Parietal lobe (tissue), 1 donor: Measurements from ENCODE around the gene HAGH. TPM values are rescaled to one million over a fixed set of nuclear protein-coding genes. Genes with fewer than 3 reads are reported as not detected.

Experiments
- total RNA-seq: library from RNA; depleted of rRNA; stranded (reverse); fragments of >200 nt; gene quantifications from one replicate; pipeline ENCODE4 v1.2.3, GENCODE V29; 2014

The HAGH gene
- total RNA-seq, result 59.5 TPM

DNA sequence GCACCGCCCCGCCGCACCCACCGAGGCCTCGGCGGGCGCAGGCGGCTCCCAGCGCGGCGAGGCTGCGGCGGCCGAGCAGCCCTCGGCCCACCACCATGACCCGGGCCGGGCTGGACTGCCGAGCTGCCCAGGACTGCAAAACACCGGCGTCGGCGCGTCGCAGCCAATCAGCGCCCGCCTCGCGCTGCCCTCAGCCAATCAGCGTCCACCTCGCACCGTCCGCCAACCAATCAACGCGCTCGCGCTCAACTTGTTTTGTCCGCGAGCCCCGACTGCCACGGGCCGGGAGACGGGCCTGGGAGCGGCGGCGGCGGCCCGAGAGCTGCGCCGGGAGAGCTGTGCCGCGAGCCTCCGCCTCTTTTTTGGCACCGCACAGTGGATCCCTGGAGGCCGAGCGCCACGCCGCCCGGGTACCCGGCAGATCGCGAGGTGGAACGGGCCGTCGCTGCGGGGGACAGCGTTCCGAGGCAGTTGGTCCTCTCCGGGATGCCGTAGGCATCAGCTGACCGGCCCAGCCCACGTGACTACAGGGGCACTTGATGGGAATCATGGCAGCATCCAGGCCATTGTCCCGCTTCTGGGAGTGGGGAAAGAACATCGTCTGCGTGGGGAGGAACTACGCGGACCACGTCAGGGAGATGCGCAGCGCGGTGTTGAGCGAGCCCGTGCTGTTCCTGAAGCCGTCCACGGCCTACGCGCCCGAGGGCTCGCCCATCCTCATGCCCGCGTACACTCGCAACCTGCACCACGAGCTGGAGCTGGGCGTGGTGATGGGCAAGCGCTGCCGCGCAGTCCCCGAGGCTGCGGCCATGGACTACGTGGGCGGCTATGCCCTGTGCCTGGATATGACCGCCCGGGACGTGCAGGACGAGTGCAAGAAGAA lies at the start of gene HAGH, which contains the start of gene FAHD1:
HAGH (minus strand) TSS at position 135 of the 883 bp plus-strand sequence; CDS start at position 97, 38 bp downstream.
FAHD1 (plus strand) TSS at position 516 of the 883 bp plus-strand sequence; CDS start at position 549, 33 bp downstream.

DNA sequence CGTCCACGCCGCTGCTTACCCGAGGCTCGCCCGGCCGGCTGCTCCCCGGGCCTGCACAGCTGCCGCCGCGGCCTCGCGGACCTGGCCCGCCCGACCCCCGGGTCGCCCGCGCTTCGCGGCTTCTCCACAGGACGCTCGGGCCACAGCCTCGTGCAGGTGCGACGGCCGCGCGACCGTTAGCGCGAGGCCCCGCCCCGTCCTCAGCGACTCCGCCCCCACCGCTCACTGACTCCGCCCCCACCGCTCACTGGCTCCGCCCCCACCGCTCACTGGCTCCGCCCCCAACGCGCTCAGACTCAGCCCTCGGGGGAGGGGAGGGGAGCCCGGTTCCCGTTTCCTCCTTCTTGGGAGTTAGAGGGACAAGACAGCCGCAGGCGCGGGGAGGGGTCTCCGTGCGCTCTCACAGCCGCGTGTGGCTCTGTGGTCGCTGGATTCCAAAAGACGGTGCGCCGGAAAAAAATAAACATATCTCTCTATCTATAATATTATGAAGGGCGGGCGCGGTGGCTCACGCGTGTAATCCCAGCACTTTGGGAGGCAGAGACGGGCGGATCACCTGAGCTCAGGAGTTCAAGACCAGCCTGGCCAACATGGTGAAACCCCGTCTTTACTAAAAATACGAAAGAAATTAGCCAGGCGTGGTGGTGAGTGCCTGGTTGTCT lies 45.5 kb upstream of the HAGH start, which contains the start of gene MEIOB:
MEIOB (minus strand) TSS at position 191 of the 662 bp plus-strand sequence. CDS start 3,989 bp downstream, outside the sequence.

DNA sequence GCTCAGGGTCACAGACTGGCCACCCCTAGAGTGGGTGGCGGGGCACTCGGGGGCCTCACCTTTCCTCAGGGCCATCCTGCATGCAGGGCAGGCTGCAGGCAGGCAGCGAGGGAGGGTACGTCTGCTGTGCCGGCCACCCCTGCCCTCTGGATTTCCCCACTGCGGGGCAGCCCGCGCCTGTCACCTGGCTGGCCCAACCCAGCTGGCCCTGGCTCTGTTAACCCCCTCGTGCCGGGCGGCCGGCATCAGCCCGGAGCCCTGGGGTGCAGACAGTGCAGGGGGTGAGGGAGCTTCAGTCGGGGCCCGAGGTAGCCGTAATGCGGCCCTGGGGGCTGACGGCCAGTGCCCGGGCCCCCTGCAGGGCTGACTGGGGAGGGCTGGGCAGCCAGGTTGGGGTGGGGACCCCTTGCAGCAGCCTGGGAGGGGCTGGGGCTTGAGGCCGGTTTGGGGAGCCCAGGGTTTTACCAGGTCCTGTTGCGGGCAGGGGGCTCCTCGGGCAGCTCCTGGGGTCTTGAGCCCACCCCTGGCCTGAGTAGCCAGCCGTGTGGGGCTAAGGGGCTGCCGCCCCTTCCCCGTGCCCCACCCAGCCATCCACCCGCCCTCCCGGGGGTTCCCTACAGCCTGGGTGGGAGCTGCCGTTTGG lies 32.9 kb downstream of the HAGH start, which contains the start of gene IGFALS:
IGFALS (minus strand) TSS at position 128 of the 643 bp plus-strand sequence; CDS start at position 75, 53 bp downstream.

GRCh38 chr16:1782408-1783264 lies 44.0 kb downstream of the HAGH start, which contains the start of the genes NUBP2 and SPSB3:
Gene NUBP2 (plus strand): TSS chr16:1782960. CDS start chr16:1783021, 61 bp downstream.
Gene SPSB3 (minus strand): TSS chr16:1782571. CDS start chr16:1781483, 1,088 bp downstream.

DNA sequence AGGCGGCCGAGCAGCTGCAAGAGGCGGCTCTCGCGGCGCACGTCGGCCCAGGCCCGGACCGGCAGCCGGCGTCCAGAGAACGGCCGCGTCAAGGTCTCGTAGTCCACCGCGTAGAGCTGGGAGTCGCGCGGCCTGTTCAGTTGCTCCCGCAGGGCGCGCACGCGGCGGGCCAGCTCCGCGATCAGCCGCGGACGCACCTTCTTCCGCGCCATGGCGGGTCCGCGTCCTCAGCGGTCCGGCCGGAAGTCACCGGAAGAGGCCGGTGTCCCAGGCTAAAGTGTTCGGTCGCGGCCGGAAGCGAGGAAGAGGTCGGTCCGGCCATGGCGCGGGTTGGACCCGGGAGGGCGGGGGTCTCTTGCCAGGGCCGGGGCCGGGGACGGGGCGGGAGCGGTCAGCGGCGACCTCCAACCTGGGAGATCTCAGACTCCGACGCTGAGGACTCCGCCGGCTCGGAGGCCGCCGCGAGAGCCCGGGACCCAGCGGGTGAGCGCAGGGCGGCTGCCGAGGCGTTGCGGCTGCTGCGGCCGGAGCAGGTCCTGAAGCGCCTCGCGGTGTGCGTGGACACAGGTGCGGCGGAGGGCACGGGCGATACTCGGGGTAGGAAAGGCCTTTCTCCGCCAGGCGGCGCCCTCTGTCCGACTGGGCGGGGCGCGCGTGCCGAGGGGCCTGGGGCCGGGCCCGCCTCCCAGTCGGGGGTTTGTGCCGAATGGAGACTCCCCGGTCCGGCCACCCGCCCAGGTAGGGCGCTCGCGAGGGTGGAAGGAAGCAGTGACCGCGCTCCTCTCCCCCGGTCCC lies 53.5 kb downstream of the HAGH start, which contains the start of gene MRPS34:
MRPS34 (minus strand) TSS at position 227 of the 795 bp plus-strand sequence; CDS start at position 212, 15 bp downstream.

GRCh38 chr16:1772362-1772907 lies 54.2 kb downstream of the HAGH start, which contains the start of gene EME2:
Gene EME2 (plus strand): TSS chr16:1772810. CDS start chr16:1773228, 418 bp downstream.

GRCh38 chr16:1771188-1771863 lies 55.3 kb downstream of the HAGH start, which contains the start of gene NME3:
Gene NME3 (minus strand): TSS chr16:1771543. CDS start chr16:1771534, 9 bp downstream.

Other genes with a start within 250 kb of the HAGH start
- gene IFT140, start 214.8 kb downstream of the HAGH start, total RNA-seq, result 65.4 TPM
- 18.8 TPM for gene CRAMP1, start 214.5 kb downstream of the HAGH start, total RNA-seq
- gene JPT2, start 148.5 kb downstream of the HAGH start, total RNA-seq, result 39.4 TPM
- gene MAPK8IP3, start 120.6 kb downstream of the HAGH start, total RNA-seq, result 169 TPM
- 26.9 TPM for gene NME3, start 55.3 kb downstream of the HAGH start, total RNA-seq
- 18.2 TPM for gene EME2, start 54.0 kb downstream of the HAGH start, total RNA-seq
- gene MRPS34, start 53.7 kb downstream of the HAGH start, total RNA-seq, result 27.5 TPM
- 74.2 TPM for gene SPSB3, start 44.3 kb downstream of the HAGH start, total RNA-seq
- 46.6 TPM for gene NUBP2, start 43.9 kb downstream of the HAGH start, total RNA-seq
- 0.31 TPM for gene IGFALS, start 33.1 kb downstream of the HAGH start, total RNA-seq
- gene FAHD1, start 381 bp upstream of the HAGH start, total RNA-seq, result 61.7 TPM
- gene MEIOB, start 45.3 kb upstream of the HAGH start, total RNA-seq, result not detected
- not detected for gene HS3ST6, start 91.6 kb upstream of the HAGH start, total RNA-seq
- gene MSRB1, start 116.4 kb upstream of the HAGH start, total RNA-seq, result 3.1 TPM
- gene RPL3L, start 127.9 kb upstream of the HAGH start, total RNA-seq, result not detected
- 73.6 TPM for gene NDUFB10, start 132.7 kb upstream of the HAGH start, total RNA-seq
- 1,162 TPM for gene RPS2, start 138.0 kb upstream of the HAGH start, total RNA-seq
- gene RNF151, start 140.0 kb upstream of the HAGH start, total RNA-seq, result not detected
- 16.6 TPM for gene TBL3, start 145.2 kb upstream of the HAGH start, total RNA-seq
- 2.8 TPM for gene NOXO1, start 154.6 kb upstream of the HAGH start, total RNA-seq
- gene GFER, start 157.4 kb upstream of the HAGH start, total RNA-seq, result 16.6 TPM
- gene SYNGR3, start 163.1 kb upstream of the HAGH start, total RNA-seq, result 67.9 TPM
- 9.4 TPM for gene ZNF598, start 183.0 kb upstream of the HAGH start, total RNA-seq
- not detected for gene NPW, start 193.0 kb upstream of the HAGH start, total RNA-seq
- gene NHERF2, start 200.1 kb upstream of the HAGH start, total RNA-seq, result 10.0 TPM
- 22.5 TPM for gene NTHL1, start 221.0 kb upstream of the HAGH start, total RNA-seq
- gene TSC2, start 221.2 kb upstream of the HAGH start, total RNA-seq, result 148 TPM